RPMI7951 (cell line): ENCODE measurements around the gene TMEM223. TPM values are rescaled to one million over a fixed set of nuclear protein-coding genes. Genes with fewer than 3 reads are reported as not detected.
"Not testable (repeated sequence)": the region's sequence is repeated elsewhere in the genome, so short reads cannot be mapped to it uniquely, and the experiment has no call there.

Experiments
- DNase-seq: peaks from one replicate; pipeline ENCODE4 v3.0.0-alpha.2; 2012; ENCODE audit warnings: low read depth
- total RNA-seq: library from RNA; depleted of rRNA; stranded (reverse); fragments of >200 nt; shearing (Covaris generic); gene quantifications from 2 replicates; pipeline ENCODE4 v1.2.3, GENCODE V29; 2014; rRNA removed

TMEM223 gene
- 41.0 and 55.3 TPM in 2 replicates for total RNA-seq

DNA sequence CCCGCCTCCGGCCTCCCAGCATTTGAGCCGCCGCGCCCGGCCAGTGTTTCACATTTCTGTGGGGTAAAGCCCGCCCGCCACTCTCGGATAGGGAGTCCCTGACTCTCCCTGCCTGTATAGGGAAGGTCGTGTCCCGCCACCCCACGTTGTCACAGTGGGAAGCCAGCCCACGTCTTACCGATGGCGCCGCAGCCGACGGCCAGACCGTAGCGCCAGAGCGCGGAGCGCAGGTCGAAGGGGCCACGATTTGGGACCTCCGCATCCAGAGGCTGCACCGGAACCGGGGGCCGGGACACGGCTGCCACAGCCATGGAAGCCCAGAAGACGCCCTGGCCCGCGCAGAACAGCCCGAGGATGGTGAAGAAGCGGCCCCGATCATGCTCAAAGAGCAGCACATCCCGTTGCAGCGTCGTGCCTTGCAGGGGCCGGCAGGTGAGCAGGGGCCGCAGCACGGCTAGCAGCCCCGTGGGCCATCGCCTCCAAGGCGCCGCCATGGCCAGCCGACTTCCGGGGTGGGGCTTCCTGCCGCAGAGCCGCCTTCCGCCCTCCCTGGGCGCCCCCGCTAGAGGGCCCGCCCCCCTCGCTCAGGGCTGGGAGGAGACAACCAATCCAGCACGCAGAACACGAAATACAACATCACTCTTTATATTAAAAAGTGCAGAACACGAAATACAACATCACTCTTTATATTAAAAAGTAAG lies at the start of gene TMEM223:
TSS of gene TMEM223 (minus strand) at position 506 of the 701 bp plus-strand sequence. CDS start at position 494, 12 bp downstream.
- peak; percentile 79 for DNase-seq

- peak; percentile 91 for DNase-seq
Observed at GRCh38 chr11:62840721-62841360, 49.0 kb upstream of the TMEM223 start.

DNA sequence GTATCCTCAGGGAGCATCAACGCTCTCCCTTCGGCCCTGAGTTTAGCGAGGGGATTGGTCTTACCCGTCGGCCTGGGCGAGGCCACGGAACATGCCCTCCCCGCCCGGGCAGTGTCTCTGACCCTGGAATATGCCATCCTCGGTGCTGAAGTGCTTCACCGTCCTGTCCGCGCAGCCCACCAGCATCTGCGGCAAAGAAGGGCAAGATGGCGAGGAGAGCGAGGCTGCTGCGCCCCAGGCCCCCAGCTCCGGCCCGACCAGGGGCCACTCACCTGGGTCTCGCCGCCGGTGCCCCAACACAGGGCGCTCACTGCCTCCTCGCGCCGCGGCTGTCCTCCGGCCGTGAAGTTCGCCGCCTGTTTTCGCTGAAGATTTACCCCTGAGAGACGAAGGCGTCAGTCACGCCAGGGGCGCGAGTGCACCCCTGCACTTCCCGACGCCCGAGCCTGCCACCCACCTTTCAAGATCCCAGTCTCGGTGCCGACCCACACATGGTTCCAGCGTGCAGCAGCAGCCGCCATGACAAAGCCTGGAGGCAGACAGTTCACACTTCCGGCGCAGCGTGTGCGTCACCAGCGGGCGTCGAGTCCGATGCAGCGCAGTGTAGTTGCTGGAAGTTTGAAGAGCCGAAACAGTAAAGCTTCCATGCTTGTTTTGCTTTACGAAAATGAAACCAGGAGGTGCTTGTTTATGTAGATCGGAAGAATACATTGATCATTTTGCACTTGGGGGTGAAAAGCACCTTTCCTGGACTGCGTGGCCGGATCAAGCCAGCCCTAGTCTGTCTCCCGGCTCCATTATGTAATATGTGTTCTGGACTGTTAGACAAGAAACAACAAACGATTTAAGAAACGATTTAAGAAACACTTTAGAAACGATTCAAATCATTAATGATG lies 47.5 kb upstream of the TMEM223 start, which contains the start of gene WDR74:
TSS of gene WDR74 (minus strand) at position 541 of the 896 bp plus-strand sequence. CDS start at position 521, 20 bp downstream.
- peak; percentile 92 for DNase-seq

- DNase-seq: no peak
Observed at GRCh38 chr11:62835336-62835735, 43.5 kb upstream of the TMEM223 start.

GRCh38 chr11:62832336-62833234 lies 40.8 kb upstream of the TMEM223 start, which contains the start of gene TEX54:
Gene TEX54, minus strand, starts transcription at chr11:62832841.
- no peak for DNase-seq

DNA sequence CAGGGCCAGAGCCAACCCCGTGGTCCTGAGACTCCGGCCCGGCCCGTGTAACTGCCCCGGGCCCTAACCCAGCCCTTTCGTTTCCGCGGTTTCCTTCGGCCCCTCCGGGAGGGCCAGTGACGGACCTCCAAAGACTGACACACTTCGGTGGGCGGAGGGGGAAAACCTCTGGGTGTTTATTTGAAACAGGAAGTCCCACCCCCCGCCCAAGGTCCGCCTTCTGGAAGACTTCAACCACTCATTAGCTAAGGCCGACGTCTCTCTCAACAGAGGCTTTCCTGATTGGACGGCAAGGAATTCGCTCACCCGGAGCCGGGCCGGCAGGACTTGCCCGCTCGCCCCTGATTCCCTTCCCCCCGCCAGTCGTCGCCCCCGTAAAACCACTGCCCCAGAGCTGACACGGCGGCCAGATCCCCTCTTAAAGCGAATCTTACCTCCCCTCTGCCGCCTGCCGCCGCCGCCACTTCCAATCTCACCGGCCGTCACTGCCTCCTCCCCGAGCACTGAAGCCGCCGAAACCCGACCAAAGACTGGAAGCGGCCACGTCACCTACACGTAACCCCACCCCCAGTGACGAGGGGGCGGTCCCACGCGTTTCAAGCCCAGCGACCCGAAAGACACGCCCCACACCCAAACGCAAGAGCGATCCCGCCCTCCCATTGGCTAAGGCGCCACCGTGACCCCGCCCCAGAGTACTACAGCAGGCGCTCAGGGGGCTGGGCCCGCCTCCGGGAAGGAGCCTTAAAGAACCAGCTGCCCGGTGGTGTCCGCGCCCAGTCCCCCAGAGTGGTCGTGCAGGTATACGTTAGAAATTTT lies 39.9 kb upstream of the TMEM223 start, which contains the start of gene STX5:
TSS of gene STX5 (minus strand) at position 532 of the 816 bp plus-strand sequence. CDS start 808 bp downstream, outside the sequence.
- peak; percentile 97 for DNase-seq

DNA sequence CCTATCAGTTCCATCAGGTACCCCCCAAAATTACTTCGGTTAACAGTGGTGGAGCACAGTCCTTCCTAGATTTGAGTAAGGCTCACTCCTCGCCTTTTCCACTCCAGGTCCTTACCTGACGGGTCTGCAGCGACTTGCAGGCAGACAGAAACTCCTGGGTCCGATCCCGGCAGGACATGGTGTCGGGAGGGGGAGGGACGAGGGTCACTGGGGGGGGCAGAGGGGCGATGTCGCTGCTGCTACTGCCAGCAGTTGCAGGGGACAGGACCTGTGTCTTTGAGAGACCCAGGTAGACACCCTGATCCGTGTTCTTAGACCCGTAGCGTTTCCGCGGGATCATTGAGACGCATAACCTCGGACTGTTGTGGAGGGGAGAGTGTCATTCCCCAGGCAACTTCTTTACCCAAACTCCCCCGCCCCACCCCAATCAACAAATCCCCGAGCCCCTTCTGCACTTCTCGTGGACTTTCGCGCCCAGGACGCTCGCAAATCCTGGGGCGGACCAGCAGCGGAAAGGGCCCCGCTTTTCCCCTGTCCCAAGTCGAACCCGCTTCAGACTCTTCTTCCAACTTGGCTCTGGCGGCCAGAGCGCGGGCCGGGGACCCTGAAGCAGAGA lies 39.2 kb upstream of the TMEM223 start:
- no peak for DNase-seq

GRCh38 chr11:62828130-62828529 lies 36.3 kb upstream of the TMEM223 start:
- not testable (repeated sequence) for DNase-seq

- DNase-seq: no peak
Observed at GRCh38 chr11:62823677-62824076, 31.9 kb upstream of the TMEM223 start.

DNA sequence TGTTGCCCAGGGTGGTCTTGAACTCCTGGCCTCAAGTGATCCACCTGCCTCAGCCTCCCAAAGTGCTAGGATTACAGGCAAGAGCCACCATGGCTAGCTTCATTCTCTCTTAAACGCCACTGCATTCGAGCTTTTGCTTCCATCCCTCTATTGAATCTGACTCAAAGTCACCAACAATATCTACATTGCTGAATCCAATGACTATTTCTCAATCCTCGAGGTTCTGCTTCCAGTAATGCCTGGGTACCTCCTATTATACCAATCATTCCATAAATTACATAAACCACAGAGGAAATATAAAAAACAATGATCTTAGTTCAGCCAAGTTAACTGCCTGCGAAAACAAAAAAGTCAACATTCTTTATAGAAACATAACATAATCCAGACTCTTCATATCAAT lies 25.3 kb upstream of the TMEM223 start:
- DNase-seq: no peak

DNA sequence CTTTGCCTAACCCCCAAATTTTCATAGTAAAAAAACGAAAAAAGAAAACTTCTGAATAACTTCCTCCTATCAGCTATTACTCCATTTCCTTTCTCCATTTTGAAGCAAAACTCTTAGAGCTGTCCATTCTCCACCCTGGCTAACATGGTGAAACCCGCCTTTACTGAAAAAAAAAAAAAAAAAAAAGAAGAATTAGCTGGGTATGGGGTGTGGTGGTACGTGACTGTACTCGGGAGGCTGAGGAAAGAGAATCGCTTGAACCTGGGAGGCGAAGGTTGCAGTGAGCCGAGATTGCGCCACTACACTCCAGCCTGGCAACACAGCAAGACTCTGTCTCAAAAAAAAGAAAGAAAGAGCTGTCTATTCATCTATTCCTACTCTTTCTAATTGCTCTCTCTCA lies 24.8 kb upstream of the TMEM223 start:
- DNase-seq: no peak

- DNase-seq: no peak
Observed at GRCh38 chr11:62811659-62812058, 19.9 kb upstream of the TMEM223 start.

GRCh38 chr11:62810748-62811147 lies 18.9 kb upstream of the TMEM223 start:
- no peak for DNase-seq

- DNase-seq: peak; percentile 32
Observed at GRCh38 chr11:62806611-62807121, 14.9 kb upstream of the TMEM223 start.

DNA sequence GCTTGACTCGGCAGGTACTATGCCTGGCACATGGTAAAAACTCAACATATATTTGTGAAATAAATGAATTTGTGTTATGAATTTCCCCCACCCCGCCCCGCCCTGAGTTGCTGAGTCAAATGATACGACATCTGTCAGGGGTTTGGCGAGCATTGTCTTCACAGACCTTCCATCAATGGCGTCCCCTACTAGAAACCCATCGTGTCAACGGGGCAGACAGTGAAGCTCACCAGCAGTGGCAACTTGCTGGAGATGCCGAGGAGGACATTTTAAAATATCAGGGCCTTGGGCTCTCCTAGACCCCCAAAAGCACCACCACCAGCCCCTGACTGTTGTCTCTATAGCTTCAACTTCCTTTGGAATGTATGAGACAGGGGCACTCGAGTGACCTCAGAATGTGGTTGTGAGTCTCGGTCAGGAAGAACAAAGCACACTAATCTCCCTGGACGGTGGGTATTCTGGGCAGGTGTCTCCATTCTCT lies 14.2 kb upstream of the TMEM223 start:
- peak; percentile 28 for DNase-seq

DNA sequence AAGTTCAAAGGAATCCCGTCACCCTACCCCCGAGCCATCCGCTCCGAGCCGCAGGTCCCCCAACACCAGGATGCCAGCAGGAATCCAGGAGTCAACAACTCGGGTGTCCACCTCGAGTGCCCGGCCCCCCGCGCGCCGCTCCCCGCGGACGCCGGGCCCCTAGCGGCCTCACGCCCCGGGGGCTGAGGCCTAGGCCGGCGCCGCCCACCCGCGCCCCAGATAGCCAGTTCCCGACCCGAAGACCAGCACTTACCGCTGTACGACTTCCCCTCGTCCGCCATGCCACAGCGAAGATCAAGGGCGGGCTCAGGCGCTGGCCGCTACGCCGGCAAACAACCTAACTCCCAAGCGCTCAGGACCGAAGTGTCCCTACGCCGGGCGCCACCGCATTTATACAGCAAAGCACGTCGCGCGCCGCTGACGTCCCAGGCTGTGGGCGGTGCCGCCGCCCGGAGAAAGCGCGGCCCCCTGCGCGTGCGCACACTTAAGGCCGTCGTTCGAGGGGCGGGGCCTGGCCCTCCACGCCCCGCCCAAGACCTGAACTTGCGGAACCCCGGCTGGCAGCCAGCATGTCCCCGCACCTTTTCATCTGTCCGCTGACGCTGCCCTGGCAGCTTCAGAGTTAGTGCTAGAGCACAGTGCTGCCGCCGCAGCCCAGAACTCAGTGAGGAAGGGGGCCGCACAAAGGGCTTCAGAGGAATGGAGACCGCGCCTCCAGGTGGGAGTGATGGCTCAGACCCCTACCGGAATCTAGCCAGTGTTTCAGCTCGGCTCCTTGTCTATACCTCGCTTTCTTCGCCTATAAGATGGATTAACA lies 13.5 kb upstream of the TMEM223 start, which contains the start of gene NXF1:
TSS of gene NXF1 (minus strand) at position 365 of the 817 bp plus-strand sequence. CDS start at position 281, 84 bp downstream.
- peak; percentile 90 for DNase-seq

DNA sequence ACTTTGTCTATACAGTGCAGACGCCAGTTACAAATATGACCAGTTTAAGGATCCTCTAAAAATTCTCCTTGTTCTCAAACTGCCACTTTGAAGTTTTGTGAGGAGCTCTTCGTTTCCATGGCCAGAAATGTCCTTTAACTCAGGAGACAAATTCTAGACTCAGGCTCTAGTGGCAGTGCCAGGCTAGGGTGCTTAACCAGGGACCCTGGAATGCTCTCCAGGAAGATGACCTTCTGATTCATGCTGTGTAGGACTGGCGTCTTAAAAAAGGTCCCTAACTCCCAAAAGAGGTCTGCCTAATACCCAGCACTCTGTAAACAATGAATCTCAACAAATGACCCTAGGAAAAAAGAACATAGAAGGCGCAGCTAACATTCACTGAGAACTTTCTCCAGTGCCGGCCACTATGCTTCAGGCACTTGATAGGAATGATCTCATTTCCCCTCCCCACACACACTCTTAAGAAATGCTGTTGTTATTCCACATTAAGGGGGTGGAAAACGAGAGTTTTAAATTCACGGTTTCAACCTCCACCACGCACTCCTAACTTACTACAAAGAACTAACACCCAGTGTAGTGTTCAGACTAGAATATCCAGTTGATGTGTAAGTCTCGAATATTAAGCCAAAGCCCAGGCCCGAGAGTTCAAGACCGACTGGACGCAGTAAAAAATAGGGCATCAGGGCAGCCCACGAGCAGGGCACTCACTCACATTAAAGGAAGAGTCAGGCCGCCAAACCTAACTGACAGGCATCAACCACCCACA lies 12.7 kb upstream of the TMEM223 start:
- DNase-seq: peak; percentile 41
